ENCODE measurements around the gene HNRNPM. TPM values are rescaled to one million over a fixed set of nuclear protein-coding genes. Genes with fewer than 3 reads are reported as not detected.

The HNRNPM gene
- total RNA-seq, 1 experiment from 2014 or later = 118 TPM

- no peak for DNase-seq (ENCODE audit: low read depth)
Measured at GRCh38 chr19:8485561-8486371, 41.0 kb downstream of the HNRNPM start.

GRCh38 chr19:8486661-8487136 lies 41.9 kb downstream of the HNRNPM start:
- DNase-seq (ENCODE audit: low read depth) = no peak

GRCh38 chr19:8487137-8487851 lies 42.5 kb downstream of the HNRNPM start:
- DNase-seq (ENCODE audit: low read depth) = no peak

GRCh38 chr19:8488365-8488764 lies 43.6 kb downstream of the HNRNPM start:
- DNase-seq (ENCODE audit: low read depth) = no peak

- DNase-seq (ENCODE audit: low read depth) = no peak
Measured at GRCh38 chr19:8489561-8490394, 45.0 kb downstream of the HNRNPM start.

GRCh38 chr19:8490395-8490760 lies 45.6 kb downstream of the HNRNPM start:
- no peak for DNase-seq (ENCODE audit: low read depth)

- DNase-seq (ENCODE audit: low read depth) = no peak
Measured at GRCh38 chr19:8490873-8491272, 46.1 kb downstream of the HNRNPM start.

- DNase-seq (ENCODE audit: low read depth) = no peak
Measured at GRCh38 chr19:8491574-8491973, 46.8 kb downstream of the HNRNPM start.

GRCh38 chr19:8494158-8494557 lies 49.4 kb downstream of the HNRNPM start:
- DNase-seq (ENCODE audit: low read depth) = no peak

GRCh38 chr19:8498295-8498694 lies 53.5 kb downstream of the HNRNPM start:
- no peak for DNase-seq (ENCODE audit: low read depth)

- no peak for DNase-seq (ENCODE audit: low read depth)
Measured at GRCh38 chr19:8499048-8499833, 54.5 kb downstream of the HNRNPM start.

- no peak for DNase-seq (ENCODE audit: low read depth)
Measured at GRCh38 chr19:8500158-8500557, 55.4 kb downstream of the HNRNPM start.

- DNase-seq (ENCODE audit: low read depth) = no peak
Measured at GRCh38 chr19:8501516-8501915, 56.7 kb downstream of the HNRNPM start.

- DNase-seq (ENCODE audit: low read depth) = no peak
Measured at GRCh38 chr19:8501981-8502380, 57.2 kb downstream of the HNRNPM start.

GRCh38 chr19:8503510-8503909 lies 58.7 kb downstream of the HNRNPM start:
- no peak for DNase-seq (ENCODE audit: low read depth)

GRCh38 chr19:8504171-8504570 lies 59.4 kb downstream of the HNRNPM start:
- no peak for DNase-seq (ENCODE audit: low read depth)

GRCh38 chr19:8504919-8505318 lies 60.1 kb downstream of the HNRNPM start:
- DNase-seq (ENCODE audit: low read depth) = no peak

- DNase-seq (ENCODE audit: low read depth) = peak; percentile 62
Measured at GRCh38 chr19:8505680-8506401, 61.1 kb downstream of the HNRNPM start.

- no peak for DNase-seq (ENCODE audit: low read depth)
Measured at GRCh38 chr19:8506402-8506957, 61.7 kb downstream of the HNRNPM start.

GRCh38 chr19:8510589-8511115 lies 65.9 kb downstream of the HNRNPM start:
- DNase-seq (ENCODE audit: low read depth) = no peak
